Measurements from ENCODE around the gene COL13A1. TPM values are rescaled to one million over a fixed set of nuclear protein-coding genes. Genes with fewer than 3 reads are reported as not detected.

Gene COL13A1
- total and polyA plus RNA-seq, 2 experiments from 2014 or later: 57.2 to 150 TPM

DNA sequence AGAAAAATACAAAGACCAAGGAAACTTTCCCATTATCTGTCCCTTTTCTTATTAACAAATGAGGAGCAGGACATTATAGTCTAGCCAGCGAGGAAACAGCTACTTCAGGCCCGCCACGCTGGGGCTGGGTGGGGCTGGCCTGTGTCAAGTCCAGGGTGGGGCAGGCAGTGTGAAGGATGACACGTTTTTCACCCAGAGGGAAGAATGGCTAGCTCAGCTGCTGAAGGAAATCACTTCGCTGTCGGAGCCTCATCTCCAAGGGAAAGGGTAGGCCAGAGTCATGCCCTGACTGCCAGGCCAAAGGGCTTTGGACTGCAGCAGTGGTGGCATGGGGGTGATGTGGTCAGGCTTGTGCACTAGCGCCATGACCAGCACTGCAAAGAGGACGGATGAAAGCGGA, 24.4 kb downstream of the COL13A1 start:
- H3K4me3 ChIP-seq: no peak overlapping the region
- H3K27ac ChIP-seq: no peak overlapping the region
- no peaks in the 10 kb centered on the region for H3K27me3 ChIP-seq
- no peaks in the 10 kb centered on the region for H3K9me3 ChIP-seq (ENCODE audit: low read depth)
- peaks cover 23% of the 10 kb centered on the region for H3K4me1 ChIP-seq (ENCODE audit: low read depth)
- H3K36me3 ChIP-seq: peaks cover 3% of the 10 kb centered on the region
- DNase-seq (ENCODE audit: low read depth in 1 of 2, low spot score in 1 of 2): no peak
- TF ChIP-seq, protein P1, sequence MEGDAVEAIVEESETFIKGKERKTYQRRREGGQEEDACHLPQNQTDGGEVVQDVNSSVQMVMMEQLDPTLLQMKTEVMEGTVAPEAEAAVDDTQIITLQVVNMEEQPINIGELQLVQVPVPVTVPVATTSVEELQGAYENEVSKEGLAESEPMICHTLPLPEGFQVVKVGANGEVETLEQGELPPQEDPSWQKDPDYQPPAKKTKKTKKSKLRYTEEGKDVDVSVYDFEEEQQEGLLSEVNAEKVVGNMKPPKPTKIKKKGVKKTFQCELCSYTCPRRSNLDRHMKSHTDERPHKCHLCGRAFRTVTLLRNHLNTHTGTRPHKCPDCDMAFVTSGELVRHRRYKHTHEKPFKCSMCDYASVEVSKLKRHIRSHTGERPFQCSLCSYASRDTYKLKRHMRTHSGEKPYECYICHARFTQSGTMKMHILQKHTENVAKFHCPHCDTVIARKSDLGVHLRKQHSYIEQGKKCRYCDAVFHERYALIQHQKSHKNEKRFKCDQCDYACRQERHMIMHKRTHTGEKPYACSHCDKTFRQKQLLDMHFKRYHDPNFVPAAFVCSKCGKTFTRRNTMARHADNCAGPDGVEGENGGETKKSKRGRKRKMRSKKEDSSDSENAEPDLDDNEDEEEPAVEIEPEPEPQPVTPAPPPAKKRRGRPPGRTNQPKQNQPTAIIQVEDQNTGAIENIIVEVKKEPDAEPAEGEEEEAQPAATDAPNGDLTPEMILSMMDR (IDR thresholded peaks at IDR 0.05; ENCODE audit: low read depth, low read length): no peak

DNA sequence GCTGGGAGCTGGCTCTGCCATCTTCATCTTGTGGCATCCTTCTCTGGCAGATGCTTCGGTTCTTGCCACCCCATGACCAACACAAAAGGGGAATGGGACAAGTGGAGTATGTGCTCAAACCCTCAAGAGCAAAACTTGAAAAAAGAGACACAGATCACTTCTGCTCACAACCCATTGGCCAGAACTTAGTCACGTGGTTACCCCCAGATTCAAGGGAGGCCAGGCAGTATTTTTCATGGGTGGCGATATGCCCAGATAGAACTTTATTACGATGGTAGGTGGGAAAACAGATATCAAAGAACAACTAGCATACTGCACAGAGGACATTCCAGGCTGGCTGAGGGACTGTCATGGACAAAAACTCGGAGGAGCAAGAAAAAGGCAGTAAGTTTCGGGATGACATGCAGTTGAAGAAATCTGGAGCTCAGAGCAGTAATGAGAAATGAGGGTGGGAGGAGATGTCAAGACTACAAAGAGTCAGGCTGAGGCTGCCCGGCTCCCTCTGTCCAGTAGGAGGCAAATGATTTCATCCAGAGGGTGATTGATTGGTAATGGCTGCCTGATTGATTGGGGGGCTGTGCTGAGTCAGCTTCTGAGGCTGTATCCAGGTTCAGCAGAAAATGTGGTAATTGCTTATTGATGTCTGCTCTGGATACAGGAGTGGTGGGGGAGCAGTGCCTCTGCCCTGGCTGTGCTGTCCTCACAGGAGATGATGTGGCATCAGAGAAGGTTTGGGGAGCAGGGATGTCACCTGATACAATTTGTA, 25.3 kb downstream of the COL13A1 start:
- no peak for DNase-seq (ENCODE audit: low read depth in 1 of 2, low spot score in 1 of 2)
- Histone ChIP-seq H3K9me3 (ENCODE audit: low read depth) (no peaks in the 10 kb centered on the region), H3K27ac (no peak overlapping the region), H3K4me3 (no peak overlapping the region), H3K27me3 (no peaks in the 10 kb centered on the region), H3K36me3 (peaks cover 3% of the 10 kb centered on the region), H3K4me1 (ENCODE audit: low read depth) (peaks cover 23% of the 10 kb centered on the region)
- TF ChIP-seq, protein P1 (IDR thresholded peaks at IDR 0.05; ENCODE audit: low read depth, low read length): no peak

DNA sequence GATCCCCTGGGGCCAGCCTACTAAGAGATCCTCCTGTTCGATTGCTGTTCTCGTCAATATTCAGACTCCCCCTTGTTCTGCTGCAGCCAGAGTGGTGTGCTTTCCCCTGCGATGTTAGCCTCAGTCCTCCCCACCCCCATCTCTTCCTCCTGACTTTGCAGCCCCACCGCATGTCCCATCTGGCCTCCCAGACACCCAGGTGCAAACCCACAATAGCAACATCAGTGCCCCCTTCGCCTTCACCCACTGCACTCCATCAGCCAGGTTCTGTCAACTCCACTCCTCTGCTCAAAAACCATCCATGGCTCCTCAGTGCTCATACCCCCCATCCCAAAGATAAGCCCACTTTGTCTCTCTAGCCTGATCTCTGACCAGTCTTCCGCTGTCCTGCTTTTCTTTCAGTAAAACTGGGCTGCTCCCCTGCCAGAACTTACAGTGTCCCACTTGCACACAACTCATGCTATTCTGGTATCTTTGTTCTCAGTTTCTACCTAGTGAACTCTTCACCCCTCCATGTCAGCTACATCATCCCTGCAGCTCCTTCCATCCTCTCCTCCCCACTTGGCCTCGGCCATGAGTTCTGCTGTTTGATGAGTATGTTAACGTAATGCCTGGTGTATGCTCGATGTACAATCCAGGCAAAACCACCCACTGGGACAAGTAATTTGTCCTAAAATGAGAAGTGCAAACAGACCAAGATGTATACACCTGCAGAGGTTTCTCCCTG, 26.6 kb downstream of the COL13A1 start:
- Histone ChIP-seq H3K36me3 (peaks cover 3% of the 10 kb centered on the region), H3K27ac (peak overlapping the region; percentile 73), H3K27me3 (no peaks in the 10 kb centered on the region), H3K9me3 (ENCODE audit: low read depth) (no peaks in the 10 kb centered on the region), H3K4me1 (ENCODE audit: low read depth) (peaks cover 23% of the 10 kb centered on the region), H3K4me3 (no peak overlapping the region)
- DNase-seq (ENCODE audit: low read depth in 1 of 2, low spot score in 1 of 2): no peak
- TF ChIP-seq, protein P1 (IDR thresholded peaks at IDR 0.05; ENCODE audit: low read depth, low read length): no peak

DNA sequence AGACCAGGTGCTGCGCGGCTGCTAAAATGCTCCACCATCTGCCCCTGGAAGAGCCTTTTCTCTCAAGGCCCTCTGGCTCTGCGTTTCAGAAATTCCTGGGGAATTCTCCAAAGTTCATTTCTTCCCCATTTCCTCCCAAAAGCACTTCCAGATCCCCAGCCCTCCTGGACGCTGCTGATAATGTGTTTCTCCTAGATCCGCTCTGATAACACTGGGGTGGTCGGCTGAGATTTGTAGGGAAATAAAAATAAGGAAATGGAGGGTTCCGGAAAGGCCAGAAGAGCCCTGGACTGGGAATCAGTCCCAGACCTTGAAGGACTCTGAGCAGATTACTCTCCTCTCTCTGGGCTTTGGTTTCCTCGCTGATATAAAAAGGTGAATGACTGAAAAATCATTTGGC, 28.1 kb downstream of the COL13A1 start:
- Histone ChIP-seq H3K4me1 (ENCODE audit: low read depth) (peaks cover 23% of the 10 kb centered on the region), H3K9me3 (ENCODE audit: low read depth) (no peaks in the 10 kb centered on the region), H3K36me3 (peaks cover 3% of the 10 kb centered on the region), H3K27ac (no peak overlapping the region), H3K4me3 (no peak overlapping the region), H3K27me3 (no peaks in the 10 kb centered on the region)
- TF ChIP-seq, protein P1 (IDR thresholded peaks at IDR 0.05; ENCODE audit: low read depth, low read length): no peak
- no peak for DNase-seq (ENCODE audit: low read depth in 1 of 2, low spot score in 1 of 2)

DNA sequence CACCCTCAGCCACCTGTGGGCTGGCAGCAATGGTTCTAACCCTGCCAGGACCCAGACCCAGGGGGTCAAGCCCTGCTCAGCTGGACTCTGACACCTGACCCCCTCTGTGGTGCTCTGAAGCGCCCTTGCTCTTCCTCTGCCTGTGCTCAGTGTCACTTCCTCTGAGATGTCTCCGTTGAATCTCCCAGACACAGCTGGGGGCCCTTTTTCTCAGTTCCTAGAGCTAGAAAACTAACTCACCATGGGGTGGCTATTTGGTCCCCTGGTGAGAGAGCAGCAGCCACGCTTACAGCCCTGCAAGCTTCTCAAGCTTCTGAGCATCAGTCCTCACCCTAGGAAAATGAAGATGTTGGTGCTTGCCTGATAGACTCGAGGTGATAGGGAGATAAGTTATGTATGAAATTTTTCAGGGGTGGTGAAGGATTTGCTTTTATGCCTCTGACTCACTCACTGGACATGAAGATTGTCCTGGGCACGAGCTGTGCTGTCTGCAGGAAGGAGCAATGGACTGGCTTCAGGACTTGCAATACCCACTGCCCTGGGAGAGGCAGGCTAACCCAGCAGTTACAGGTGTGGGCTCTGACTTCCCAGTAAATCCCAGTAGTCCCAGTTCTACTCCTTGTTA, 29.6 kb downstream of the COL13A1 start:
- Histone ChIP-seq H3K4me3 (no peak overlapping the region), H3K4me1 (ENCODE audit: low read depth) (peaks cover 27% of the 10 kb centered on the region), H3K27ac (no peak overlapping the region), H3K27me3 (no peaks in the 10 kb centered on the region), H3K9me3 (ENCODE audit: low read depth) (no peaks in the 10 kb centered on the region), H3K36me3 (no peaks in the 10 kb centered on the region)
- DNase-seq (ENCODE audit: low read depth in 1 of 2, low spot score in 1 of 2): no peak
- TF ChIP-seq, protein P1 (IDR thresholded peaks at IDR 0.05; ENCODE audit: low read depth, low read length): no peak
